Lung (tissue), 12 donors: Measurements from ENCODE around the gene PAX2. TPM values are rescaled to one million over a fixed set of nuclear protein-coding genes. Genes with fewer than 3 reads are reported as not detected.

ENCODE experiments used
- ATAC-seq: fragments of 200-7000 bp; cut with Tn5 transposase; one replicate; pipeline ENCODE4 v1.9.1; 2020; ENCODE audit warnings: moderate number of reproducible peaks; ENCODE audit not compliant: insufficient read depth, low FRiP score
- DNase-seq, 3 donors: peaks; one replicate each; pipeline ENCODE4 v3.0.0-alpha.2; 2013 to 2017
- H3K27ac ChIP-seq, 2 donors: one replicate each; pipeline ENCODE4 v1.5.1; 2013; ENCODE audit warnings: mild to moderate bottlenecking in 2 of 2, moderate library complexity in 2 of 2, control low read depth in 1 of 2, inconsistent platforms in 1 of 2, low read depth in 1 of 2, low read length in 1 of 2
- H3K27me3 ChIP-seq, 3 donors: one replicate each; pipeline ENCODE4 v1.5.1; 2013; ENCODE audit warnings: low read length in 2 of 3; ENCODE audit not compliant: control insufficient read depth in 3 of 3, insufficient read depth in 3 of 3
- H3K36me3 ChIP-seq, 4 donors: one replicate each; pipeline ENCODE4 v1.5.1; 2013; ENCODE audit warnings: low read length in 4 of 4, mild to moderate bottlenecking in 1 of 4, moderate library complexity in 1 of 4; ENCODE audit not compliant: control insufficient read depth in 4 of 4, insufficient read depth in 4 of 4
- H3K4me1 ChIP-seq, 5 donors: one replicate each; pipeline ENCODE4 v1.5.1; 2013; ENCODE audit warnings: low read length in 5 of 5, mild to moderate bottlenecking in 2 of 5, moderate library complexity in 1 of 5; ENCODE audit not compliant: control insufficient read depth in 5 of 5, insufficient read depth in 5 of 5
- H3K4me3 ChIP-seq: one replicate; pipeline ENCODE4 v1.5.1; 2013; ENCODE audit warnings: mild to moderate bottlenecking, control low read depth, moderate library complexity
- H3K9ac ChIP-seq, 2 donors: one replicate each; pipeline ENCODE4 v1.5.1; 2013; ENCODE audit warnings: low read length in 2 of 2, control low read depth in 1 of 2; ENCODE audit not compliant: insufficient read depth in 1 of 2
- H3K9me3 ChIP-seq, 4 donors: one replicate each; pipeline ENCODE4 v1.5.1; 2013; ENCODE audit warnings: low read length in 3 of 4, mild to moderate bottlenecking in 1 of 4, moderate library complexity in 1 of 4; ENCODE audit not compliant: control insufficient read depth in 4 of 4, insufficient read depth in 3 of 4
- whole genome bisulfite sequencing, 2 donors: extraction: QIAGEN DNeasy Blood & Tissue Kit; methylation state at CpG; one replicate each; pipeline ENCODE4 v1.1.7; 2013; 5-methylcytosine and 5-hydroxymethylcytosine counted together
- polyA plus RNA-seq, 2 donors: library from polyadenylated mRNA; stranded (reverse); fragments of 200-250 nt; gene quantifications; one replicate each; pipeline ENCODE4 v1.2.1, GENCODE V29; 2013
- total RNA-seq, 2 donors: library from RNA; depleted of rRNA in 1 of 2; stranded (reverse); fragments of >200 nt in 1 of 2; gene quantifications; one replicate each; pipeline ENCODE4 v1.2.1, GENCODE V29; 2014 to 2021
- TF ChIP-seq, protein P1 (sequence below): IDR thresholded peaks from 2 replicates; pipeline ENCODE4 v1.5.1; 2012; ENCODE audit warnings: mild to moderate bottlenecking; ENCODE audit errors: control extremely low read depth, extremely low read depth
- donor health status: control.
- donor health status: control.
- donor health status: Bipolar disorder and iron deficiency.
- donor health status: healthy.
- donor health status: DM: yes; HTN: yes; CAD: no.

PAX2 gene
- total and polyA plus RNA-seq, 4 donors = not detected

GRCh38 chr10:100743626-100744135 is 1.7 kb upstream of the PAX2 start:
- Histone ChIP-seq H3K9ac (no peak overlapping the region), H3K4me1 (peaks cover 0 to 35% (median 10%) of the 10 kb centered on the region in 5 donors), H3K27ac (no peak overlapping the region), H3K9me3 (peaks cover 0 to 11% (median 0%) of the 10 kb centered on the region in 4 donors), H3K27me3 (peaks cover 11 to 91% (median 78%) of the 10 kb centered on the region in 3 donors), H3K4me3 (no peak overlapping the region), H3K36me3 (no peaks in the 10 kb centered on the region)
- TF ChIP-seq, protein P1, sequence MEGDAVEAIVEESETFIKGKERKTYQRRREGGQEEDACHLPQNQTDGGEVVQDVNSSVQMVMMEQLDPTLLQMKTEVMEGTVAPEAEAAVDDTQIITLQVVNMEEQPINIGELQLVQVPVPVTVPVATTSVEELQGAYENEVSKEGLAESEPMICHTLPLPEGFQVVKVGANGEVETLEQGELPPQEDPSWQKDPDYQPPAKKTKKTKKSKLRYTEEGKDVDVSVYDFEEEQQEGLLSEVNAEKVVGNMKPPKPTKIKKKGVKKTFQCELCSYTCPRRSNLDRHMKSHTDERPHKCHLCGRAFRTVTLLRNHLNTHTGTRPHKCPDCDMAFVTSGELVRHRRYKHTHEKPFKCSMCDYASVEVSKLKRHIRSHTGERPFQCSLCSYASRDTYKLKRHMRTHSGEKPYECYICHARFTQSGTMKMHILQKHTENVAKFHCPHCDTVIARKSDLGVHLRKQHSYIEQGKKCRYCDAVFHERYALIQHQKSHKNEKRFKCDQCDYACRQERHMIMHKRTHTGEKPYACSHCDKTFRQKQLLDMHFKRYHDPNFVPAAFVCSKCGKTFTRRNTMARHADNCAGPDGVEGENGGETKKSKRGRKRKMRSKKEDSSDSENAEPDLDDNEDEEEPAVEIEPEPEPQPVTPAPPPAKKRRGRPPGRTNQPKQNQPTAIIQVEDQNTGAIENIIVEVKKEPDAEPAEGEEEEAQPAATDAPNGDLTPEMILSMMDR = peak; percentile 27
- 1% methylated on average over 16 of the region's 16 CpGs for WGBS, 2 donors
- DNase-seq (peak; percentile 47 to 79 (median 66)), ATAC-seq (peak; percentile 61)

DNA sequence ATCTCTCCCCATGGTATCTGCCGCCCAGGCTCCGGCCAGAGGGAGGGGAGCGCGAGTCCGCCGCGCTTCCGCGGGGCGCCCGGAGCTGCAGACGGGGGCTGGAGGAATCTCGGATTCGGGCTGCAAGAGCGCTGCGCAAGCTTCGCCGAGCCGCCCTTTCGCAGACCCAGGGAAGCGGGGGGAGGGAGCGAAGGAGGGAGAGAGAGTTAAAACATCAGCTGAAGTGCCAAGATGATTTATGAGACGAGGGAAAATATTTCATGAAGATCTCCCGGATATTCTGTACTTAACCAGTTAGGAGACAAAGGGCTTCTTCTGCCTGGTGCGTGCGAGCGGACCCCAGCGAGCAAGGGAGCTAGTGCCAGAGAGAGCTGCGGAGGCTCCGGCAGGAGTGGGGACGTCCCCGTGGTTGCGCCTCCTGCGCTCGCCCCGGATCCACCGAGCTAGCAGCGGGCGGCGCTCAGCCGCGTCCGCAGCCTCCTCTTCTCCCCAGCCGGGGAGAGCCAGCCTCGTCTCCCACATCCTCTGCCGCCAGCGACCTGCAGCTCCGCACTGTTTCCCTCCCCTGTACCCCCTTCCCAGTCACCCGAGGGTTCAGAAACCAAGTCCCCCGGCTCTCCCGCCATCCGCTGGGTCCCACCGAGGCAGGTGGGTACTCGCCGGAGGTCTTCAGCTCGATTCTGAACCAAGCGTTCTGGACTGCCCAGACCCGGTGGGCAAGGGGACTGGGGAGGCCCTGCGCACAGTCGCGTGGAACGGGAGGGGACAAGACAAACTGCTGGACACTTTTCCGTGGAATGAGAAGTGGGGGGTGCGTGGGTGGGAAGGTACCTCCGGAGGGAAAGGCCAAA is 1.0 kb upstream of the PAX2 start:
- no peak for ATAC-seq
- no peaks in the 10 kb centered on the region for H3K36me3 ChIP-seq
- WGBS, 2 donors = 2 to 3% methylated on average over 63 to 65 of the region's 65 CpGs
- H3K27ac ChIP-seq = no peak overlapping the region
- no peak overlapping the region for H3K9ac ChIP-seq
- H3K4me3 ChIP-seq = no peak overlapping the region
- peaks cover 7 to 91% (median 78%) of the 10 kb centered on the region in 3 donors for H3K27me3 ChIP-seq
- H3K9me3 ChIP-seq = peaks cover 0 to 6% (median 0%) of the 10 kb centered on the region in 4 donors
- no peak for DNase-seq
- TF ChIP-seq, protein P1 = no peak
- H3K4me1 ChIP-seq = peaks cover 0 to 36% (median 6%) of the 10 kb centered on the region in 5 donors

- H3K27me3 ChIP-seq = peaks cover 5 to 91% (median 79%) of the 10 kb centered on the region in 3 donors
- 3% methylated on average over 42 to 54 of the region's 54 CpGs for WGBS, 2 donors
- H3K9ac ChIP-seq = no peak overlapping the region
- no peak for ATAC-seq
- TF ChIP-seq, protein P1 = no peak
- no peak overlapping the region for H3K4me3 ChIP-seq
- no peak overlapping the region for H3K27ac ChIP-seq
- H3K9me3 ChIP-seq = peaks cover 0 to 5% (median 0%) of the 10 kb centered on the region in 4 donors
- DNase-seq = no peak
- H3K36me3 ChIP-seq = no peaks in the 10 kb centered on the region
- peaks cover 0 to 31% (median 0%) of the 10 kb centered on the region in 5 donors for H3K4me1 ChIP-seq
Measured at GRCh38 chr10:100745882-100746783, 751 bp downstream of the PAX2 start.
